Measurements from ENCODE around the gene UAP1L1. TPM values are rescaled to one million over a fixed set of nuclear protein-coding genes. Genes with fewer than 3 reads are reported as not detected.
A peak's percentile ranks its signal among the peaks of the same experiment; 100 is the strongest.

Gene UAP1L1
- total and polyA plus RNA-seq, 2 of the 8 experiments (the other 6 are each of a cell fraction or from before 2014, with no cell fraction given): 2.0 to 5.4 TPM

- TF ChIP-seq CHD7 (IDR thresholded peaks at IDR 0.05; ENCODE audit: insufficient replicate concordance, low read length): no peak
- peak; percentile 73 for TF ChIP-seq KDM4A (IDR thresholded peaks at IDR 0.05; ENCODE audit: low read depth, low read length, severe bottlenecking)
- TF ChIP-seq HDAC6 (IDR thresholded peaks at IDR 0.05; ENCODE audit: low read depth, low read length): no peak
- TF ChIP-seq NRF1 (IDR thresholded peaks at IDR 0.05; ENCODE audit: low read depth, low read length): peak; percentile 98
- TF ChIP-seq EZH2 (IDR thresholded peaks at IDR 0.05; ENCODE audit: low read depth, low read length, severe bottlenecking): peak; percentile 34
- TF ChIP-seq CEBPB (IDR thresholded peaks at IDR 0.05; ENCODE audit: low read depth, low read length): no peak
- TF ChIP-seq CREB1 (IDR thresholded peaks at IDR 0.05): peak; percentile 89
Observed at GRCh38 chr9:137086531-137087408, 9.5 kb downstream of the UAP1L1 start, which contains the start of gene MAN1B1 (continued).
